Measurements from ENCODE around the gene TMUB1. TPM values are rescaled to one million over a fixed set of nuclear protein-coding genes. Genes with fewer than 3 reads are reported as not detected.

Gene TMUB1
- total and polyA plus RNA-seq, 2 donors (not counting 3 experiments of a cell fraction or from before 2014, with no cell fraction given) = 41.3 to 45.3 TPM

- Histone ChIP-seq H3K27ac (ENCODE audit: insufficient read depth, low read depth, low read length) (no peak within 1 kb of the TSS), H3K4me1 (ENCODE audit: control insufficient read depth, extremely low read depth, insufficient read depth, low read length) (no peaks in the 10 kb centered on the region), H3K4me3 (replicated peaks in 1 of 3; ENCODE audit: insufficient read depth in 1 of 3, low read depth in 1 of 3, low read length in 3 of 3) (no peak within 1 kb of the TSS), H3K36me3 (ENCODE audit: control insufficient read depth in 2 of 2, extremely low read depth in 1 of 2, insufficient read depth in 2 of 2, low read length in 2 of 2) (no peaks in the 10 kb centered on the region), H3K27me3 (ENCODE audit: control insufficient read depth in 2 of 2, insufficient read depth in 2 of 2, low read length in 2 of 2) (peaks cover 0 to 4% of the 10 kb centered on the region in 2 experiments), H3K4me2 (ENCODE audit: insufficient read depth, low read length) (no peak within 1 kb of the TSS), H3K79me2 (ENCODE audit: control insufficient read depth, insufficient read depth, low read length) (no peaks in the 10 kb centered on the region), H3K9ac (replicated peaks; ENCODE audit: extremely low read depth, insufficient read depth, low read length) (no peak within 1 kb of the TSS), H2AFZ (ENCODE audit: low read depth, low read length) (no peak within 1 kb of the TSS), H3K9me1 (replicated peaks; ENCODE audit: control insufficient read depth, extremely low read depth, insufficient read depth, low read length) (no peaks in the 10 kb centered on the region), H3K9me3 (replicated peaks; ENCODE audit: control insufficient read depth, insufficient read depth, low read length) (no peaks in the 10 kb centered on the region), H4K20me1 (replicated peaks; ENCODE audit: control insufficient read depth, extremely low read depth, insufficient read depth, low read length) (no peaks in the 10 kb centered on the region)
- intact Hi-C loops (cut with micrococcal nuclease) (no loop called here), dilution Hi-C loops (cut with MboI; ENCODE audit: extremely low pct_ligation_motif_present, low sequenced_read_pairs) (no loop called here)
- DNase-seq (ENCODE audit: low read depth, low spot score) (no peak), FAIRE-seq (no peak)
- TF ChIP-seq MYC (IDR thresholded peaks at IDR 0.05; ENCODE audit: low read depth, low read length) (no peak), JUN (IDR thresholded peaks at IDR 0.05; ENCODE audit: borderline replicate concordance, insufficient read depth, insufficient read length, low read depth) (no peak), FOS (IDR thresholded peaks at IDR 0.05; ENCODE audit: borderline replicate concordance, insufficient read depth, low read length) (no peak), EZH2 (IDR thresholded peaks at IDR 0.05; ENCODE audit: borderline replicate concordance, low read depth, low read length, severe bottlenecking) (no peak)
- ChIA-PET POLR2A (no interaction called here), CTCF (interaction anchor here (1.6 kb wide), 1 partner anchor 9 kb away, joined by 5 read pairs; no protein-coding TSS in a partner anchor)
- no TSS peak for BruUV-seq (replicated peaks)
These were observed 35.1 kb downstream of the TMUB1 start, which contains the start of gene ASIC3 for GRCh38 chr7:151047976-151048815. Gene ASIC3 (plus strand): TSS chr7:151048531. CDS start chr7:151048886, 355 bp downstream.

Data from endothelial cell of umbilical vein (primary cell).